ENCODE data around the gene SUMF1.

The SUMF1 gene

GRCh38 chr3:4472766-4473165 lies 5.7 kb upstream of the SUMF1 start:
- TF ChIP-seq CEBPB (IDR thresholded peaks at IDR 0.05): no peak
- TF ChIP-seq EP300 (IDR thresholded peaks at IDR 0.05; ENCODE audit: borderline replicate concordance): no peak
- TF ChIP-seq EGR1 (IDR thresholded peaks at IDR 0.05): no peak
- TF ChIP-seq RAD21 (IDR thresholded peaks at IDR 0.05; ENCODE audit: low read depth): no peak
- TF ChIP-seq TEAD4 (IDR thresholded peaks at IDR 0.05): no peak
- TF ChIP-seq FOXM1 (IDR thresholded peaks at IDR 0.05; ENCODE audit: borderline replicate concordance, low read depth): no peak
- TF ChIP-seq ZBTB7A (IDR thresholded peaks at IDR 0.05; ENCODE audit: low read depth): no peak
- TF ChIP-seq NFIC (IDR thresholded peaks at IDR 0.05): no peak
- TF ChIP-seq TCF12 (IDR thresholded peaks at IDR 0.05; ENCODE audit: low read depth): no peak
- no peak for TF ChIP-seq CREB1 (IDR thresholded peaks at IDR 0.05; ENCODE audit: low read depth)
- no peak for TF ChIP-seq MAX (IDR thresholded peaks at IDR 0.05)
- no peak for TF ChIP-seq USF1 (IDR thresholded peaks at IDR 0.05)
- TF ChIP-seq REST (IDR thresholded peaks at IDR 0.05; ENCODE audit: low read depth): no peak
- TF ChIP-seq YY1 (IDR thresholded peaks at IDR 0.05; ENCODE audit: low read depth): no peak
- no peak for TF ChIP-seq TAF1 (IDR thresholded peaks at IDR 0.05; ENCODE audit: low read depth)

GRCh38 chr3:4472312-4472711 lies 5.2 kb upstream of the SUMF1 start:
- TF ChIP-seq ZBTB7A (IDR thresholded peaks at IDR 0.05; ENCODE audit: low read depth): no peak
- TF ChIP-seq USF1 (IDR thresholded peaks at IDR 0.05): no peak
- no peak for TF ChIP-seq REST (IDR thresholded peaks at IDR 0.05; ENCODE audit: low read depth)
- TF ChIP-seq CEBPB (IDR thresholded peaks at IDR 0.05): no peak

GRCh38 chr3:4471907-4472306 lies 4.8 kb upstream of the SUMF1 start:
- TF ChIP-seq CEBPB (IDR thresholded peaks at IDR 0.05): no peak
- no peak for TF ChIP-seq TCF12 (IDR thresholded peaks at IDR 0.05; ENCODE audit: low read depth)
- TF ChIP-seq NFIC (IDR thresholded peaks at IDR 0.05): no peak
- TF ChIP-seq TEAD4 (IDR thresholded peaks at IDR 0.05): no peak

DNA sequence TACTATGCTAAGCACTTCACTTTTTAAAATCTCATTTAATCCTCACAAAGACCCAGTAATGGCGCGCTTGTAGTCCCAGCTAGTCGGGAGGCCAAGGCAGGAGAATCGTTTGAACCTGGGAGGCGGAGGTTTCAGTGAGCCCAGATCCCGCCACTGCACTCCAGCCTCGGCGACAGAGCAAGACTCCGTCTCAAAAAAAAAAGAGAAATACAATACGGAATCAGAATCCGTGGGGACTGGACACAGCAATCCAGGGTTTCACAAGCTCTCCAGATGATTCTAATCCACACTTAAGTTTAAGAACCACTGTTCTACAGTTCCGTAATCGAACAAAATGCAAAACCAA lies 426 bp upstream of the SUMF1 start:
- TF ChIP-seq NFIC (IDR thresholded peaks at IDR 0.05) (no peak), RAD21 (IDR thresholded peaks at IDR 0.05; ENCODE audit: low read depth) (no peak), USF1 (IDR thresholded peaks at IDR 0.05) (no peak), EP300 (IDR thresholded peaks at IDR 0.05; ENCODE audit: borderline replicate concordance) (no peak), ZBTB7A (IDR thresholded peaks at IDR 0.05; ENCODE audit: low read depth) (no peak), YY1 (IDR thresholded peaks at IDR 0.05; ENCODE audit: low read depth) (no peak), CEBPB (IDR thresholded peaks at IDR 0.05) (no peak), TCF12 (IDR thresholded peaks at IDR 0.05; ENCODE audit: low read depth) (no peak), CREB1 (IDR thresholded peaks at IDR 0.05; ENCODE audit: low read depth) (no peak), EGR1 (IDR thresholded peaks at IDR 0.05) (no peak), TAF1 (IDR thresholded peaks at IDR 0.05; ENCODE audit: low read depth) (no peak), FOXM1 (IDR thresholded peaks at IDR 0.05; ENCODE audit: borderline replicate concordance, low read depth) (no peak)

- TF ChIP-seq CREB1 (IDR thresholded peaks at IDR 0.05; ENCODE audit: low read depth): no peak
- no peak for TF ChIP-seq MAX (IDR thresholded peaks at IDR 0.05)
- no peak for TF ChIP-seq TCF12 (IDR thresholded peaks at IDR 0.05; ENCODE audit: low read depth)
- no peak for TF ChIP-seq TAF1 (IDR thresholded peaks at IDR 0.05; ENCODE audit: low read depth)
- no peak for TF ChIP-seq FOXM1 (IDR thresholded peaks at IDR 0.05; ENCODE audit: borderline replicate concordance, low read depth)
- no peak for TF ChIP-seq ZBTB7A (IDR thresholded peaks at IDR 0.05; ENCODE audit: low read depth)
- no peak for TF ChIP-seq TEAD4 (IDR thresholded peaks at IDR 0.05)
- no peak for TF ChIP-seq RAD21 (IDR thresholded peaks at IDR 0.05; ENCODE audit: low read depth)
- no peak for TF ChIP-seq USF1 (IDR thresholded peaks at IDR 0.05)
- TF ChIP-seq YY1 (IDR thresholded peaks at IDR 0.05; ENCODE audit: low read depth): no peak
- TF ChIP-seq EGR1 (IDR thresholded peaks at IDR 0.05): no peak
- no peak for TF ChIP-seq CEBPB (IDR thresholded peaks at IDR 0.05)
- TF ChIP-seq NFIC (IDR thresholded peaks at IDR 0.05): no peak
- TF ChIP-seq REST (IDR thresholded peaks at IDR 0.05; ENCODE audit: low read depth): no peak
- no peak for TF ChIP-seq EP300 (IDR thresholded peaks at IDR 0.05; ENCODE audit: borderline replicate concordance)
These were observed 2.5 kb downstream of the SUMF1 start for GRCh38 chr3:4464576-4464975.

All from Ishikawa (cell line).